Suprapubic skin (tissue), 3 donors: ENCODE measurements around the gene CBFA2T3.

Source experiments
- CTCF ChIP-seq, 2 donors: fragments of 200-600 bp in 1 of 2; fragments of 450-650 bp in 1 of 2; sonication (generic) in 1 of 2; IDR thresholded peaks; one replicate each; pipeline ENCODE4 v1.5.1; 2016 to 2019; ENCODE audit warnings: antibody characterized with exemption in 2 of 2, mild to moderate bottlenecking in 1 of 2, moderate library complexity in 1 of 2
- EP300 ChIP-seq: sonication (generic); formaldehyde crosslinking; IDR thresholded peaks from one replicate; pipeline ENCODE4 v1.6.1; 2017; ENCODE audit warnings: antibody characterized with exemption
- POLR2A ChIP-seq, 2 donors: fragments of 450-650 bp; IDR thresholded peaks; one replicate each; pipeline ENCODE4 v1.6.1; 2017; ENCODE audit warnings: antibody characterized with exemption in 2 of 2, mild to moderate bottlenecking in 2 of 2, moderate library complexity in 2 of 2

DNA sequence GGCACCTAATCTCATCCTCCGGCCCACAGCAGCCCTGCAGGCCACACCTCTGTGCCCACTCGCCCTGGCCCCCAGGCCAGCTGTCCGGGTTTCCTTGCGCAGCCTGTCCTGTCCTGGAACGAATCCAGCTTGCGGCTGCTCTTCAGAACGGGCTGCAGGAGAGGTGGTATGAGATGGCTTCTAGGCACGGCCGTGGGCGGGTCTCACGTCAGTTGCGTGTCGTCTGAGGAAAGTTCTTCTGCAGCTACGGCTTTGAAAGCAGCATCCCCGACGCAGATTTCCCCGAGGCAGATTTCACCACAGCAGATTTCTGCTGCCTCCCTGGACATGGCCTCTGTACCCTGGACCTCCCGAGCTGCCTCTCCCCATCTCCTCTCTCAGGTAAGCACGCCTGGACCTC lies 138.4 kb downstream of the CBFA2T3 start:
- TF ChIP-seq POLR2A (IDR thresholded peaks at IDR 0.05) (no peak), CTCF (IDR thresholded peaks at IDR 0.05) (no peak), EP300 (no peak)
